ENCODE data around the gene EBF3.

Gene EBF3

GRCh38 chr10:129917936-129918335 lies 46.1 kb downstream of the EBF3 start:
- Mint-ChIP-seq H3K4me1 (no peaks in the 10 kb centered on the region), H3K27ac (no peak overlapping the region), H3K36me3 (no peaks in the 10 kb centered on the region), H3K9me3 (no peaks in the 10 kb centered on the region), H3K4me3 (no peak overlapping the region)
- no peak for DNase-seq (ENCODE audit: low spot score in 2 of 2)
- ATAC-seq: no peak

GRCh38 chr10:129916506-129916995 lies 47.5 kb downstream of the EBF3 start:
- H3K9me3 Mint-ChIP-seq: no peaks in the 10 kb centered on the region
- DNase-seq (ENCODE audit: low spot score in 2 of 2) (no peak), ATAC-seq (no peak)

GRCh38 chr10:129915526-129916378 lies 48.3 kb downstream of the EBF3 start:
- ATAC-seq (no peak), DNase-seq (ENCODE audit: low spot score in 2 of 2) (no peak)
- Mint-ChIP-seq H3K4me1 (no peaks in the 10 kb centered on the region), H3K4me3 (no peak overlapping the region), H3K9me3 (no peaks in the 10 kb centered on the region), H3K36me3 (no peaks in the 10 kb centered on the region), H3K27ac (no peak overlapping the region)

More at GRCh38 chr10:129916506-129916995, 47.5 kb downstream of the EBF3 start:
- Mint-ChIP-seq H3K4me3 (no peak overlapping the region), H3K4me1 (no peaks in the 10 kb centered on the region), H3K27ac (no peak overlapping the region), H3K36me3 (no peaks in the 10 kb centered on the region)

- H3K36me3 Mint-ChIP-seq: no peaks in the 10 kb centered on the region
- no peaks in the 10 kb centered on the region for H3K4me1 Mint-ChIP-seq
- H3K4me3 Mint-ChIP-seq: no peak overlapping the region
- H3K9me3 Mint-ChIP-seq: no peaks in the 10 kb centered on the region
- no peak overlapping the region for H3K27ac Mint-ChIP-seq
- no peak for DNase-seq (ENCODE audit: low spot score in 2 of 2)
- ATAC-seq: no peak
Measured at GRCh38 chr10:129914960-129915359, 49.1 kb downstream of the EBF3 start.

GRCh38 chr10:129914153-129914855 lies 49.8 kb downstream of the EBF3 start:
- DNase-seq (ENCODE audit: low spot score in 2 of 2) (no peak), ATAC-seq (no peak)
- Mint-ChIP-seq H3K9me3 (no peaks in the 10 kb centered on the region), H3K27ac (no peak overlapping the region), H3K36me3 (no peaks in the 10 kb centered on the region), H3K4me3 (no peak overlapping the region), H3K4me1 (no peaks in the 10 kb centered on the region)

- ATAC-seq: no peak
- no peaks in the 10 kb centered on the region for H3K4me1 Mint-ChIP-seq
- no peak overlapping the region for H3K4me3 Mint-ChIP-seq
- no peak overlapping the region for H3K27ac Mint-ChIP-seq
- H3K9me3 Mint-ChIP-seq: no peaks in the 10 kb centered on the region
- no peaks in the 10 kb centered on the region for H3K36me3 Mint-ChIP-seq
- no peak for DNase-seq (ENCODE audit: low spot score in 2 of 2)
Measured at GRCh38 chr10:129912986-129913695, 50.9 kb downstream of the EBF3 start.

GRCh38 chr10:129912166-129912917 lies 51.7 kb downstream of the EBF3 start:
- Mint-ChIP-seq H3K4me1 (no peaks in the 10 kb centered on the region), H3K4me3 (no peak overlapping the region), H3K27ac (no peak overlapping the region), H3K9me3 (no peaks in the 10 kb centered on the region), H3K36me3 (no peaks in the 10 kb centered on the region)
- no peak for ATAC-seq
- DNase-seq (ENCODE audit: low spot score in 2 of 2): no peak

GRCh38 chr10:129911451-129912165 lies 52.5 kb downstream of the EBF3 start:
- Mint-ChIP-seq H3K4me3 (no peak overlapping the region), H3K36me3 (no peaks in the 10 kb centered on the region), H3K9me3 (no peaks in the 10 kb centered on the region), H3K4me1 (no peaks in the 10 kb centered on the region), H3K27ac (no peak overlapping the region)
- ATAC-seq: no peak
- DNase-seq (ENCODE audit: low spot score in 2 of 2): no peak

GRCh38 chr10:129910861-129911260 lies 53.2 kb downstream of the EBF3 start:
- no peak for ATAC-seq
- Mint-ChIP-seq H3K4me1 (no peaks in the 10 kb centered on the region), H3K9me3 (no peaks in the 10 kb centered on the region), H3K27ac (no peak overlapping the region), H3K36me3 (no peaks in the 10 kb centered on the region), H3K4me3 (no peak overlapping the region)
- no peak for DNase-seq (ENCODE audit: low spot score in 2 of 2)

- Mint-ChIP-seq H3K9me3 (no peaks in the 10 kb centered on the region), H3K27ac (no peak overlapping the region), H3K4me1 (no peaks in the 10 kb centered on the region), H3K36me3 (no peaks in the 10 kb centered on the region), H3K4me3 (no peak overlapping the region)
- no peak for ATAC-seq
- DNase-seq (ENCODE audit: low spot score in 2 of 2): no peak
Measured at GRCh38 chr10:129909531-129910256, 54.4 kb downstream of the EBF3 start.

GRCh38 chr10:129909080-129909479 lies 55.0 kb downstream of the EBF3 start:
- no peak overlapping the region for H3K4me3 Mint-ChIP-seq
- H3K36me3 Mint-ChIP-seq: no peaks in the 10 kb centered on the region
- no peak for DNase-seq (ENCODE audit: low spot score in 2 of 2)
- no peak overlapping the region for H3K27ac Mint-ChIP-seq
- ATAC-seq: no peak
- no peaks in the 10 kb centered on the region for H3K9me3 Mint-ChIP-seq
- H3K4me1 Mint-ChIP-seq: no peaks in the 10 kb centered on the region

GRCh38 chr10:129908406-129908805 lies 55.7 kb downstream of the EBF3 start:
- DNase-seq (ENCODE audit: low spot score in 2 of 2) (no peak), ATAC-seq (no peak)
- H3K9me3 Mint-ChIP-seq: no peaks in the 10 kb centered on the region

GRCh38 chr10:129905553-129905952 lies 58.5 kb downstream of the EBF3 start:
- ATAC-seq (no peak), DNase-seq (ENCODE audit: low spot score in 2 of 2) (no peak)
- no peaks in the 10 kb centered on the region for H3K4me1 Mint-ChIP-seq
- no peaks in the 10 kb centered on the region for H3K9me3 Mint-ChIP-seq
- no peaks in the 10 kb centered on the region for H3K36me3 Mint-ChIP-seq
- H3K4me3 Mint-ChIP-seq: no peak overlapping the region
- no peak overlapping the region for H3K27ac Mint-ChIP-seq

More at GRCh38 chr10:129908406-129908805, 55.7 kb downstream of the EBF3 start:
- Mint-ChIP-seq H3K27ac (no peak overlapping the region), H3K4me3 (no peak overlapping the region), H3K4me1 (no peaks in the 10 kb centered on the region), H3K36me3 (no peaks in the 10 kb centered on the region)

- no peaks in the 10 kb centered on the region for H3K36me3 Mint-ChIP-seq
- no peak overlapping the region for H3K27ac Mint-ChIP-seq
- H3K4me1 Mint-ChIP-seq: no peaks in the 10 kb centered on the region
Measured at GRCh38 chr10:129904323-129904722, 59.8 kb downstream of the EBF3 start.

More at GRCh38 chr10:129904323-129904722, 59.8 kb downstream of the EBF3 start:
- DNase-seq (ENCODE audit: low spot score in 2 of 2) (no peak), ATAC-seq (no peak)
- no peaks in the 10 kb centered on the region for H3K9me3 Mint-ChIP-seq
- no peak overlapping the region for H3K4me3 Mint-ChIP-seq

All from stimulated activated effector memory CD8-positive, alpha-beta T cell treated with anti-CD3 and anti-CD28 coated beads, Interleukin-12 subunit alpha, Interleukin-12 subunit beta, amount 100 ng/mL, for 72 hours (primary cell).